Suppressor macrophage treated with lipopolysaccharide for 4 hours (primary cell): ENCODE data around the gene NFYC.
A peak's percentile ranks its signal among the peaks of the same experiment; 100 is the strongest.

Experiments used
- DNase-seq: peaks from one replicate; pipeline ENCODE4 v3.0.0-alpha.2; 2020

NFYC gene

DNA sequence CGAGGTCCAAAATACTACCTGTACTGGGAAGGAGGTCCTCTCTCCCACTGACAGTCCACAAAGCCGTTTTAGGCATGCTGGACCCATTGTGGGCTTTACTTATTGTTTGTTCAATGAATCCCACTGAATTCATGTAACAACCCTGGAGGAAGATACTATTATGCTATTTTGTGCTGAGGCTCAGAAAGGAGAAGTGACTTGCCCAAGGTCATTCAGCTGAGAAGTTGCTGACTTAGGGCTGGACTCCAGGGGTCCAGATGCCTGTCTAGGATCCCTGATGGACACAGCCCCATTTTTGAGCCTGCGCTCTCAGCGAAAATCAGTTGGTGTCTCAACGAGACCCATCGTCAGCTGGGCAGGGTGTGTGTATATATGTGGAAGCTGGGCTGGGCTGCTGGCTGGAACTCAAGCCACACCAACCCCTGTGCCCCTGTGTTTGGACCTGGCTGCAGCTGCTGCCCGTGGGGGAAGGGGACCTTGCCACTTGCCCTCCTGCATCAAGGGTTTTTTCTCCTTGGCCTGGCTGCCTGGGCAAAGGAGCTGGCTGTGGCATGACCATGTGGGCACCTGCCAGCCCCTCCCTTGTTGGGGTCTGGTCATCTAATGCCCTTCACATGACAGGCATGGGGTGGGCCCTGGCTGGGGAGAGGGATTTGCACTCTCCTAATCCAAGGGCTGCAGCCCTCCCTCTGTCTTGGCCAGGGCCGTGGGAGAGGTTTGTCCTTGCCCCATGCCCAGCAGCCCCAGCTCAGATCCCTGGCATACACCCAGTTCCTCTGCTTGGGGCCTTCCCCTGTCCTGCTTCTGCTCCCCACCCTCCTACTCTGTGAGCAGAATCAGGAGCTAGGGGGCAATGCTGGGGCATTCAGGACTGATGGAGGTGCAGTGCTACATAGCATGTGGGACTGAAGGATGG, 107.1 kb downstream of the NFYC start:
- no peak for DNase-seq

DNA sequence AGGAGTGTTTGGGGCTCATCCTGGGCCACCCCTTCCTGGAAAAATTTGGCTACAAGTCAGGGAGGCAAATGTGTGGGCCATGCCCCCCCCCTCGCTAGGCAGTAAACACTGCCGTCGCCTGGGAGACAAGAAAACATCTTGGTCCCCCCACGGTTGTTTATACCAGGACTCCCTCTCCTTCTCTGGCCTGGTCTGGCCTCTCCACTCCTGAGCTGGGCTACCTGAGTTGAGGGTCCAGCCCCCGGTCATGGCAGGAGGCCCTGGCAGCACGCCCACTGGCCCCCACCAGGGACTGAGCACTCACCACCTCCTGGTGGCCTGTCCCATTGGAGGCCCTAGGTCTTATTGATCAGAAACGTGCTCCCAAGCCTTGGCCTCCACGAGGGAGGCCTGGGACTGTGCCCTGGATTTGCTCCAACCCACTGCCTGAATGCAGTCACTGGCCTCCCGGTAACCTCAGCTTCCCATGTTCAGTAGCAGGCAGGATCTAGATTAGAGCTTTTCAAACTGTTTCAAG, 107.9 kb downstream of the NFYC start:
- DNase-seq: no peak

DNA sequence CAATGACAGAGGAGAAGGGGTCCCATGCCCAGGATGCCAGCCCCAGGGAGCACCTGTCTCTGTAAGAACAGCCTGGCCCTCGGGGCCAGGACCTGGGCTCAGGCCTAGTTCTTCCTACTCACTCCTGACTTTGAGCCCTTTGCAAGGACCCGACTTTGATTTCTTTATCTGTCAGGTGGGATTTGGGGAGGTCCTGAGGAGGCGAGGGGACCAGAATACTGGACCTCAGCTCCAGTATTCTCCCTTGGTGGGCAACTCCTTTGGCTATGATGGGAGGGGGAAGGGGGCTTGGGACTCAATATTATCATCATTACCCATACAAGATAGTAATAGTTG, 110.2 kb downstream of the NFYC start:
- no peak for DNase-seq

DNA sequence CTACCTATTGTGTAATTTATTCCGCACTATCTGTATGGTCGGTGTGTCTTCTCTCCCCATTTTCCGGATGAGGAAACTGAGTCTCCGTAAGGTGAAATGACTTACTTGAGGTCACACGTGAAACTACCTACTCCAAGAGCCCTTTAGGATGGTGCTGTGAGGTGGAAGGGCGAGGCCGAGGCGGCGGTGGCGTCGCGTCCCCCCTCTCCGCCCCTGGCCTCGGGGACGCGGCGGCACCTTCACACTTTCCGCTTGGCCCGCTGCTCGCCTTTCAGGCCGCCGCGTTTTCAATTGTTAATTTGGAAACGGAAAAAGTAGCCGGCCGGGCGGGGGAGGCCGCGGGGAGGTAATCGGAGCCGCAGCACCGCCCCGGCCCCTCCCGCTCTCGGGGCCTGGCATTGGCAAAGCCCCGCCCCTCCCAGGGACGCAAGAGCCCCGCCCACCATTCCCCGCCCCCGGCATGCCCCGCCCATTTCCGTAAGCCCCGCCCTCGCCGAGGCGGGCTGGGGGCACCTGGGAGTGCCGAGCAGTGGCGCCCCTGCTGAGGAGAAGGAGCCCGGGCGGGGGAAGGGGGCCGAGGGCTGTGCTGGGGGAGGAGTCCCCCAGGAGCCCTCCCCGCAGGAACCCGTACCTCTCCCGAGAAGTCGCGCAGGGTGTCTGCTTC, 110.7 kb downstream of the NFYC start:
- peak; percentile 80 for DNase-seq

DNA sequence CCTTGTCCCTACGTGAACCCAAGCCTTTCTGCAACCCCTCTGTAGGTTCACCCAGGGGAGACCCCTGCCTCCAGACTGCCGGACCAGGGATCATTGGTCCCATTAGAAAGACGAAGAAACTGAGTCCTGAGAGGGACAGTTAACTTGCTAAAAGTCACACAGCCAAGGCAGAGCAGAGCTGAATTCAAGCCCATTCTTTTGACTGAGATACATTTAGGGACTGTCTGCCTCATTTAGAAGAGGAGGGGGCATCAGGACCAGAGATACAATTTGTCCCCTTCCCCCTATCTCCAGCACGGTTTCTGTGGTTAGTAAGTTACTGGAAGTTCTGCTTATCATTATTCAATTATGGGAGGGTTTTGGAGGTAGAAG, 111.2 kb downstream of the NFYC start:
- no peak for DNase-seq

DNA sequence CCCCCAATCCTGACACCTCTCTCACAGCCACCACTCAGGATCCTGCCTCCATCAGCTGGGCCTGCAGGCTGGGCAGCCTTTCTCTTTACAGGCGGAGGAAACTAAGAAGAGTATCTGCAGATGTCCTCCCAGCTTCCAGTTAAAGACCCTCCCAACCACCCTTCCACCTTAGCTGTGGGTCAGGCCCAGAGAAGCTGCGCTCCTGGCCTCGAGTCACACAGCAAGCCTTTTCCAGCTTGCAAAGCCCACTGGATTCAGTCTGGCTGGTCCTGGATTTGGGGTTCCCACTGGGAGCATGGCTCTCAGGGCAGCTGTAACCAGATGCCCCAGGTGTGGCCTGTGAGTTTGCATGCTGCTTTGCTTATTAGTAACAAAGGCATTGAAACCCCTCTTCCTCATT, 111.9 kb downstream of the NFYC start:
- no peak for DNase-seq

DNA sequence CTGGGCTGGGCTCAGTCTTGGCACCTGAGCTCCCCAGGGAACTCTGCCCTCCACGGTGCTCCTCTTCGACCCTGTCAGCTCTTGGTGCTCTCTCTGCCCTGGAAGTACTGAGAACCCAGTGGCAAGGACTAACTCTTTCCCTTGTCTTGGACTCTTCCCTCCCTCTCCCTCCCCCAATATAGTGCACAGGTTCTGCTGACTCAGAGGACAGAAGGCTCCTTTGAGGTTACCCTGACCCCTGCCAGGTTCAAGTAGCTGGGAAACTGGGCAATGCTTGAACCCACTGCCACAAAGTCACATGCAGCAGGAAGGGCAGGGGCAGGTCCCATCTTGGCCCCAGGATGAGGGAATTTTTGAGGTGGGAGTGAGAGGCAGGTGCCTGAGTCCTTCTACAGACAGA, 112.4 kb downstream of the NFYC start:
- DNase-seq: no peak

DNA sequence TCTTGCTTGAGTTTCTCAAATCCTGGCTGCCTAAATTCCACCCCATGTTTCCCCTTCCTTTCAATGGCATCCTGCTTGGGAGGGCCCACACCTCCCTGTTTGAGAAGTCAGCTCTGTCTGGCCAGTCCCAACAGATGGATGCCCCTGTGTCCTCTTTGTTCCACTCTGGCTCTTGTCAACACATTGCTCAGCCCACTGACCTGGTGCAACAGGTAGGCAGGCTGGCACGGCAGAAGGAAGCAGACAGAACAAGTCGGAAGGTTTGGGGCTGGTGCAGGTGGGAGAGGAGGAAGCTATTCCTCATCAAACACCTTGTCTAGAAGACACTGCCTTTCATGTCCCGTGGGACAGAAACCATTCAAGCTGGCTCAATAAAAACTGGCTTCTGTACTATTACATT, 114.7 kb downstream of the NFYC start:
- no peak for DNase-seq

DNA sequence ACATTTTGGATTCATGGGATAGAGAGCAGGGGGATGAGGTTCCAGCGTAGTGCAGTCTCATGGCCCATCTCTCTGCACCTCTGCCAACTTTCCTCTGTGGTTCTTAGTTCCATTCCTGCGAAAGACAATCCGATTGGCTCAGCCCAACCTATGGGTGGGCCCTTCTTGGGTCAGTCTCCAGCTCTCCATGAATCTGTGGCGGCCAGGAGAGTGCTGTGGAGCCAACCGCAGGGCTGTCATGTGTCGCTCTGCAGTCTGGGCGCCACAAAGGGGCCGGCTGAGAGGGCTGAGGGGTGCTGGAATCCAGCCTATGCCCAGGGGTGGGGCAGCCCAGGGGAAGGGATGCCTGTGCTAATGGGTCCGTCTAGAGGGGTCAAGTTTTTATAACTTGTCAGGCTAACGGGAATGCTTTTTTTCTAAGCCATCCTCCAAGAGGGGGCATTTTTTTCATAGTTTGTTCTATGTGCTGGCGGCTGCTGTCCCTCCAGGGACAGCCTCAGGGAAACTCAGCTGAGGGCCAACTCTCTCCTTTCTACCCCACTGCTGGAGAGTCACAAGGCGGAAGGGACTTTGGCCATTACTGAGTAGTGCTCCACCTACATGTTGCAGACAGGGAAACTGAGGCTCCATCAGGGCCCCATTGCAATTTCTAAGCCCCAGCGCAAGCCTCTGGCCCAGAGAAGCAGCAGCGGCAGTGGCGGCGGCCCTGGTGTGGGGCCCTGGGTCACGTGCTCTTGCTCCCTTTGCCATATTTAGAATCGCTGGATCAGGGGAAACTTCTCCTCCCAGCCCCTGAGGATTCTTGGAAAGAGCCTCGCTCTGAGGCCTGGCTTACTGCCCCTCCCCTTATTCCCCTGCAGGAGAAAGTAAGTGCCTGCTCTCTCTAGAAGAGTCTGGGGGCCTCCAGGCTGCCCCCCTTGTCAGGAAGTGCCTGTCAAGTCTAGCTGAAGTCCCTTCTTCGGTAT, 115.5 kb downstream of the NFYC start:
- DNase-seq: no peak

DNA sequence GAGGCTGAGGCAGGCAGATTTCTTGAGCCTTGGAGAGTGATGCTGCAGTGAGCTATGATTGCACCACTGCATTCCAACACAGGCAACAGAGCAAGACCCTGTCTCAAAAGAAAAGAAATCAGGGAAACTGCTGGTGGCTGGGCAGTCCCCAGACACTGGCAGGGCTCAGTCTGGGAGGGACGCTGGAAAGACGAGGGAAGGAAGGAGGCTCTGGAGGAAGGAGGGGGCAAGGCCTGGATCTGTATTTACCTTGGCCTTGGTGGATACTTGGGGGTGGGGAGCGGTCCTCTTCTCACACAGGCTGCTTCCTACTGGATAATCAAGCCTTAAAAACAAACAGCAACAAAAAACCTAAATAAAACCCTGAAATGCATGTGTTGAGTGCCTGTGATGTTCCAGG, 116.5 kb downstream of the NFYC start:
- DNase-seq: no peak

DNA sequence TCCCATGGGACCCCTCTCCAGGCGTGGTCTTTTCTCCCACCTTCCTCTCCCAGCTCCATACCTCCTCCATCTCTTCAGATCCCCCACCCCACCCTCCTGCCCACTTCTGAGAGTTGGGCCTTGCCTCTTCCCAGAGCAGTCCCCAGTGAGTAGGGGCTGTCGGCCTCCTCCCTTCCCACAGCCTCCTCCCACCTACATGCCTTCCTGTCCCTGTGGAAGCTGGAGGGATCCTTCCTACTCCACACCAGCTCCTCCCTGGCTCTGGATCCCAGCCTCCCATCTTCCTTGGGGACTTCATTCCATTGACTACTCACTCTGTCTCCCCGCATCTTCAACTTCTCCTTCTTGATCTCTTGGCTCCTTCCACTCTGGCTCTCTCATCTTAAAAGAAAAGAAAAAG, 116.9 kb downstream of the NFYC start:
- DNase-seq: no peak

DNA sequence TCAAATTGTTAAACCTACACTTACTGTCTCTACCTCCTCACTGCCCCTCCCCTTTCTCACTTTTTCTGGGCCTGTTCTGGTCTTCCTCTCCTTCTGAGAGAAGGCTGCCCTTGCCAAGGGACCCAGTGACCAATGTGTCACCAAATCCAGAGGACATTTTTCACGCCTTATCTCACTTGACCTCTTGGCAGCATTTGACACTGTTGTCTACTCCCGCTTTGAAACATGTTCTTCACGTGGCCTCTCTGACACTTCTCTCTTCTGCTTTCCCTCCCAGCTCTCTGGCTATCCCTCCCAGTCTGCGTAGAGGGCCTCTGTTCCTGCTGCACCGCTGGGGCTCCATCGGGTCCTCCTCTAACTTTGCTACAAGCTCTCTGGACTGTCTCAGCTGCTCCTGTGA, 117.4 kb downstream of the NFYC start:
- peak; percentile 28 for DNase-seq

DNA sequence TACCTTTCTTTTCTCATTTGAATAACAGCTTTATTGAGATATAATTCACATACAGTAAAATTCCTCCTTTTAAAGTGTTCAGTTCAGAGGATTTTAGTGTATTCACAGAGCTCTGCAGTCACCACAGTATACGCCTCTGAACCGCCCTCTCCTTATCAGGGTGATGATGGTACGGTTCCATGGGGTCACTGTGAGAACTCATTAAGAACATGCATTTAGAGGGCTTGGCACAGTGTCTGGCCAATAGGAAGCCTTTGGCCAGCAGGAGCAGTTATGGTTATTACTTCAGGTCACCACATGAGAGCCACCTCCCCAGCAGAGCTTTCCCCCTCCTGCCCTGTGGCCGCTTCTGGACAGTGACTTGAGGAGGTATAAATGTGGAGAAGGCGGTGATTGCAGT, 119.4 kb downstream of the NFYC start:
- no peak for DNase-seq

DNA sequence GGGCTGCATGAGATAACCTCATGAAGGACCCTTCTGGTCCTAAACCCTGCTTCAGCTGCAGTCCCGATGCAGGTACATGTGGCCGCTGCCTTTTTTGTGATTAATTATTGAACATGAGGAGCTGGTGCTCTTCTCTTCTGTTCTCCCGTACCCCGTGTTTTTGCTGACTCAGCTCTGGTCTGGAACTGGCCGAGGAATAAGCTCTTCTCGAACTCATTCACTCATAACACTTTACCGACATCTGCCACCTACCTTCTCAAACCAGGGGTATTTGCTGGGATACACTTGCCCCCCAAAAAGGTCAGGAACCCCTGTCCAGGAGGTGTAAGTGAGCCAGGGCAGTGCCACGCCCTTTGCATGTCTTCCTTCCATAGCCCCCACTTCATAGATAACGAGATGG, 123.9 kb downstream of the NFYC start:
- no peak for DNase-seq

DNA sequence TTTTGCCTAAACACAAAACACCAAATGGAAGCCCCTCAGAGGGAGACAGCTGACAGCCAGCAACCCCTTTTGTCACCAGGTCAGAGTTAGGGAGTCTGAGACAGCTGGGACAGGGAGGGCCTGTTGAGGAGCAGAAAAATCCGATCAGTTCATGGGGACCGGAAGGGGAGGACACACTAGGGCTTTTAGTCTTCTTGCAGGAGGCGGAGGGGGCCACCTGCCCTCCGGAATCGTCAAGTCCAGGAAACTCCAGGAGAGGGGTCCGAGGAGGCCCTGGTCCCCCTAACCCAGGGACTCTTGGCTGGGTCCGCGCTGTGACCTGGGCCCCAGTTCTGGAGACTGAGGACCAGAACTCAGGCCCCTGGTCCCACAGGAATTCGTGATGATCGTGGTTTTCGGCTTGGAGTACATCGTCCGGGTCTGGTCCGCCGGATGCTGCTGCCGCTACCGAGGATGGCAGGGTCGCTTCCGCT, 126.3 kb downstream of the NFYC start:
- no peak for DNase-seq

DNA sequence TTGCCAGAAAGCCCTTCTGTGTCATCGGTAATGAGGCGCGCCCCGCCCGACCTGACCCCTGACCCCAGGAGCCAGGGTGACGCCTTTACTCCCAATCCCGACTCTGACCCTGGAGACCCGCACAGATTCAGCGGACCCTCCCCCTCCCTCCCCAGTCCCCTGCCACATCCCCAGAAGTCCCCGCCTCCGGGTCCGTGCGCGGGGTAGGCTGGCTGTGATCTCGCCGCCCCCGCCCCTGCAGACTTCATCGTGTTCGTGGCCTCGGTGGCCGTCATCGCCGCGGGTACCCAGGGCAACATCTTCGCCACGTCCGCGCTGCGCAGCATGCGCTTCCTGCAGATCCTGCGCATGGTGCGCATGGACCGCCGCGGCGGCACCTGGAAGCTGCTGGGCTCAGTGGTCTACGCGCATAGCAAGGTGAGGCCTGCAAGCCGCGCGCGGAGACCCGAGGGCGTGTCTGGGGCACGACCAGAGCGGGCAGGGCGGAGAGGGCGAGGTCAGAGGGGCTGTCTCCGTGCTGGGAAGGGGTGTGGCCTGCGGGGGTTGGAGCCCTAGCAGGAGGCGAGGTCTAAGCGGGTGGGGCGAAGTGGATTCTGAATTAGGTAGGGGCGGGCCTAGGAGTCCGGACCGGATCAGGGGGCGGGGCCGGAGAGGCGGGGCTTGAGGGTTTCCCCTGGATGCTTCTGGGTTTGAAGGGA, 126.9 kb downstream of the NFYC start:
- peak; percentile 66 for DNase-seq

DNA sequence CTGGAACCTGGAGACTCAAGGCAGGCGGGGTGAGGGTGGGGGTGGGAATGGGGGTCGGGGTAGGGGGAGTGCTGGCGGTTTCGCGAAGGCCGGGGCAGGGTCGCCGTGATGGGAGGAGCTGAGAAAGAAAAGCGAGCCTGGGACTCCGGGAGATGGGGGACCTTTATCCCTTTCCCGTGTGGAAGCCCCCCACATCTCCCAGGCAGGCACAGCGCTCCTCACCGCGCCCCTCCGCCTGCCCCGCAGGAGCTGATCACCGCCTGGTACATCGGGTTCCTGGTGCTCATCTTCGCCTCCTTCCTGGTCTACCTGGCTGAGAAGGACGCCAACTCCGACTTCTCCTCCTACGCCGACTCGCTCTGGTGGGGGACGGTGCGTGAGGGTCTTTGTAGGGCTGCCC, 127.6 kb downstream of the NFYC start:
- no peak for DNase-seq

DNA sequence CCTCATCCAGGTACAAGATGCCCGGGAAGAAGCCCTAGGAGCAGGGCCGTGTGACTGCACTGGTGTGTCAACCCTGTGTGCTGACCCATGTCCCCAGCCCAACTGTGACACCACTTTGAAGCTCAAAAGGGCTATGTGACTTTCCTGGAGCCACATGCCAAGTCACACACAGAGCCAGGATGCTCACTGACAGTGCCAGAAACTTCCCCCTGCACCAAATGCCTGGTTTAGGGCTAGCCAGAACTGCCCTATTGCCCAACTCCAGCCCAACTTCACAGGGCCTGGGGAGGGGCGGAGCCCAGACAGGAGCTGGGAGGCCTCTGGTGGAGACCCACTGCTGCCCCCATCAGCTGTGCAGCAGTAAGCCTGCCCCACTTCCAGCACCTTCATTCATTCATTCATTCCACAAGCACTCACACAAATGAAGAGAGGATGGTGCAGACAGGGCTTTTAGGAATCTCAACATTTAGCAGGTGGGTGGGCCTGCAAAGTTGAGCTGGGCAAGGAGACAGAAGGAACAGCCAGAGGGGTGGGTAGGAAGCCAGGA, 128.8 kb downstream of the NFYC start:
- DNase-seq: no peak
